ENCODE measurements around the gene TGIF1. TPM values are rescaled to one million over a fixed set of nuclear protein-coding genes. Genes with fewer than 3 reads are reported as not detected.

The TGIF1 gene
- total and polyA plus RNA-seq, 9 of the 15 experiments (the other 6 are each of a cell fraction or from before 2014, with no cell fraction given), result 16.1 to 77.7 (median 44.6) TPM

- peak; percentile 10 for ATAC-seq
- H2AFZ ChIP-seq (ENCODE audit: low read depth, low read length), result no peak overlapping the region
- H3K36me3 ChIP-seq (ENCODE audit: control insufficient read depth, insufficient read depth, low read length), result peaks cover 50% of the 10 kb centered on the region
- no peaks in the 10 kb centered on the region for H3K9me1 ChIP-seq (ENCODE audit: control insufficient read depth, insufficient read depth, low read length)
- H3K27me3 ChIP-seq (ENCODE audit: control insufficient read depth in 2 of 2, insufficient read depth in 2 of 2, low read length in 2 of 2), result no peaks in the 10 kb centered on the region
- in situ Hi-C loops (cut with MboI), result loop anchor here (5.0 to 10.0 kb wide), 4 partner anchors 143 to 520 kb away; no protein-coding TSS in a partner anchor
- H3K4me2 ChIP-seq (ENCODE audit: insufficient read depth, low read length), result peak overlapping the region; percentile 99
- H3K4me1 ChIP-seq (replicated peaks in 1 of 2; ENCODE audit: control insufficient read depth in 2 of 2, insufficient read depth in 2 of 2, low read length in 2 of 2), result peaks cover 2 to 25% of the 10 kb centered on the region in 2 experiments
- peak; percentile 90 for FAIRE-seq
- peak overlapping the region in 1 of 2 experiments; percentile 92; a peak in 3 of 4 replicates for H3K9ac ChIP-seq (ENCODE audit: insufficient read depth in 1 of 2, low read depth in 2 of 2, low read length in 2 of 2)
- H3K27ac ChIP-seq (ENCODE audit: extremely low read depth, low read depth, low read length), result peak overlapping the region; percentile 86; the same call in 2 of the 3 replicates
- 4% methylated on average over 4 of the region's 4 CpGs for WGBS (ENCODE audit: insufficient coverage, low coverage, missing lambda C conversion rate)
- peak; percentile 58 to 84 (median 68) for DNase-seq (ENCODE audit: extremely low read depth in 1 of 4, low spot score in 3 of 4)
- H4K20me1 ChIP-seq (replicated peaks; ENCODE audit: control insufficient read depth, insufficient read depth, low read length), result peaks cover 14% of the 10 kb centered on the region
- H3K9me3 ChIP-seq (replicated peaks; ENCODE audit: control insufficient read depth, insufficient read depth, low read depth, low read length), result 0 out of 2 replicates have a peak, but pooled peaks cover 2% of the 10 kb centered on the region
- CTCF ChIA-PET (ENCODE audit: low intra/inter-chr PET ratio), result interaction anchor here (0.6 to 3.2 kb wide), 9 partner anchors 12 to 523 kb away, joined by 3 to 42 read pairs (median 3); no protein-coding TSS in a partner anchor
- peaks cover 98% of the 10 kb centered on the region for H3K79me2 ChIP-seq (ENCODE audit: control insufficient read depth, insufficient read depth, low read length)
- intact Hi-C loops (cut with micrococcal nuclease), result loop anchor here (1.0 kb wide), 1 partner anchor 173 kb away; no protein-coding TSS in a partner anchor
- POLR2A ChIA-PET, result interaction anchor here (0.6 to 6.6 kb wide), 18 partner anchors 8 to 367 kb away, joined by 3 to 44 read pairs (median 4); no protein-coding TSS in a partner anchor
- H3K4me3 ChIP-seq, result peak overlapping the region; percentile 87
- BruUV-seq (replicated peaks), result no TSS peak
- TF ChIP-seq CCNT2 (IDR thresholded peaks at IDR 0.05; ENCODE audit: borderline replicate concordance, extremely low read depth, insufficient read length, low read depth, low read length) (peak; percentile 32), JUND (IDR thresholded peaks at IDR 0.05; ENCODE audit: borderline replicate concordance, low read depth, low read length) (peak; percentile 50; the same call in 1 of the 2 replicates), JUND (tag; IDR thresholded peaks at IDR 0.05; ENCODE audit: borderline replicate concordance, low read depth, low read length) (no peak; the same call in 2 of the 3 replicates), POLR2AphosphoS2 (IDR thresholded peaks at IDR 0.05; ENCODE audit: low read length) (peak; percentile 55; the same call in 1 of the 2 replicates), ZNF592 (IDR thresholded peaks at IDR 0.05) (no peak), SMC3 (conservative IDR thresholded peaks at IDR 0.05; ENCODE audit: insufficient read depth, low read depth, low read length) (peak; percentile 77), ZBTB12 (CRISPR knock-in tag; IDR thresholded peaks at IDR 0.05) (no peak), CEBPG (CRISPR knock-in tag; IDR thresholded peaks at IDR 0.05) (no peak), CEBPG (tag; conservative IDR thresholded peaks at IDR 0.05 in 1 of 2, IDR thresholded peaks at IDR 0.05 in 1 of 2) (no peak), GABPB2 (CRISPR knock-in tag; conservative IDR thresholded peaks at IDR 0.05) (no peak), PHF8 (IDR thresholded peaks at IDR 0.05; ENCODE audit: borderline replicate concordance, low read length) (no peak), MIER1 (IDR thresholded peaks at IDR 0.05; ENCODE audit: low read depth) (no peak), ARID2 (IDR thresholded peaks at IDR 0.05) (no peak), CHD1 (IDR thresholded peaks at IDR 0.05; ENCODE audit: low read length) (peak; percentile 40)
Measured at GRCh38 chr18:3454365-3455089, 4.6 kb downstream of the TGIF1 start.

Measured in K562 (cell line).